Measurements from ENCODE around the gene INAFM2. TPM values are rescaled to one million over a fixed set of nuclear protein-coding genes. Genes with fewer than 3 reads are reported as not detected.

The INAFM2 gene
- total RNA-seq, 1 experiment from 2014 or later: 25.4 TPM

GRCh38 chr15:40293905-40294895, 29.3 kb upstream of the INAFM2 start:
- Histone ChIP-seq H2AK5ac (ENCODE audit: insufficient read length, low read length) (no peak overlapping the region), H3K9me3 (ENCODE audit: control insufficient read depth, low read depth, low read length) (no peaks in the 10 kb centered on the region), H3K23ac (ENCODE audit: insufficient read length, low read depth, low read length) (no peak overlapping the region), H4K5ac (ENCODE audit: insufficient read length, low read depth, low read length) (no peak overlapping the region), H2BK20ac (ENCODE audit: low read depth, low read length, poor library complexity, severe bottlenecking) (no peak overlapping the region), H4K8ac (replicated peaks; ENCODE audit: insufficient read length, low read depth, low read length) (no peak overlapping the region), H3K18ac (ENCODE audit: insufficient read length, low read depth, low read length) (no peak overlapping the region), H3K27me3 (ENCODE audit: insufficient read depth, low read length) (peaks cover 13% of the 10 kb centered on the region; the same call in 1 of the 2 replicates), H3K79me2 (ENCODE audit: insufficient read depth, low read length) (no peaks in the 10 kb centered on the region), H4K20me1 (ENCODE audit: control insufficient read depth, insufficient read depth, insufficient read length) (no peaks in the 10 kb centered on the region), H3K79me1 (ENCODE audit: insufficient read depth, low read depth, low read length, poor library complexity, severe bottlenecking) (no peaks in the 10 kb centered on the region), H3K23me2 (ENCODE audit: insufficient read length, low read depth, low read length, poor library complexity, severe bottlenecking) (peaks cover 8% of the 10 kb centered on the region), H2BK12ac (ENCODE audit: insufficient read length, low read depth, low read length) (no peak overlapping the region), H3T11ph (ENCODE audit: low read length) (no peak overlapping the region), H3K56ac (ENCODE audit: insufficient read length, low read depth, low read length) (no peak overlapping the region), H4K91ac (ENCODE audit: insufficient read length, low read depth, low read length) (no peak overlapping the region), H3K27ac (ENCODE audit: insufficient read length, low read depth, low read length) (no peak overlapping the region), H3K4ac (ENCODE audit: low read depth, low read length) (no peak overlapping the region), H3K4me1 (ENCODE audit: insufficient read depth, low read length) (peaks cover 3% of the 10 kb centered on the region), H3K14ac (ENCODE audit: insufficient read depth, low read length) (no peak overlapping the region), H3K9ac (ENCODE audit: extremely low read depth, insufficient read length, low read length) (no peak overlapping the region), H2BK15ac (ENCODE audit: low read depth, low read length) (no peak overlapping the region), H3K4me2 (ENCODE audit: insufficient read depth, insufficient read length, low read length) (no peak overlapping the region), H2BK120ac (ENCODE audit: low read depth, low read length, poor library complexity, severe bottlenecking) (no peak overlapping the region), H2AFZ (ENCODE audit: low read length) (no peak overlapping the region), H2BK5ac (ENCODE audit: insufficient read length, low read length) (no peak overlapping the region)
- DNase-seq: no peak
- no peak overlapping the region; a peak in 1 of 5 replicates for H3K4me3 Mint-ChIP-seq
- H3K27me3 Mint-ChIP-seq (ENCODE audit: low read depth): peaks cover 79% of the 10 kb centered on the region
- peaks cover 0 to 2% (median under 1%) of the 10 kb centered on the region in 3 experiments; a peak in 4 of 7 replicates for H3K36me3 Mint-ChIP-seq (ENCODE audit: insufficient read depth in 1 of 3, low read depth in 3 of 3)
- peaks cover 14 to 33% of the 10 kb centered on the region in 2 experiments for H3K4me1 Mint-ChIP-seq
- peaks cover under 1% of the 10 kb centered on the region in 2 experiments; a peak in 3 of 5 replicates for H3K9me3 Mint-ChIP-seq
- no peak for TF ChIP-seq CTCF (conservative IDR thresholded peaks at IDR 0.05)
- WGBS (ENCODE audit: extremely low coverage, insufficient read length, low lambda C conversion rate): no CpG with 5 or more reads among the region's 20 CpGs
- H3K27ac Mint-ChIP-seq: no peak overlapping the region
